Heart right ventricle (tissue), 16 donors: ENCODE results near the gene CIT. TPM values are rescaled to one million over a fixed set of nuclear protein-coding genes. Genes with fewer than 3 reads are reported as not detected.
"Not testable (repeated sequence)": the region's sequence is repeated elsewhere in the genome, so short reads cannot be mapped to it uniquely, and the experiment has no call there.

Experiments used
- ATAC-seq, 8 donors: fragments of 200-7000 bp; cut with Tn5 transposase; one replicate each; pipeline ENCODE4 v1.9.1; 2020; ENCODE audit warnings: mild to moderate bottlenecking in 8 of 8, moderate library complexity in 8 of 8, moderate number of reproducible peaks in 1 of 8
- DNase-seq, 2 donors: peaks; one replicate each; pipeline ENCODE4 v3.0.0-alpha.2; 2020
- H3K27ac ChIP-seq, 10 donors: fragments of 200-600 bp; sonication (generic) in 2 of 10; one replicate each; pipeline versions ENCODE4 v1.5.0 to v1.8.0; 2020 to 2022; ENCODE audit warnings: mild to moderate bottlenecking in 3 of 10
- H3K27me3 ChIP-seq, 7 donors: fragments of 200-600 bp; one replicate each; pipeline ENCODE4 v1.8.0; 2021 to 2022; ENCODE audit warnings: mild to moderate bottlenecking in 2 of 7
- H3K36me3 ChIP-seq, 9 donors: fragments of 200-600 bp; sonication (generic) in 1 of 9; one replicate each; pipeline versions ENCODE4 v1.5.0 to v1.8.0; 2020 to 2022; ENCODE audit warnings: mild to moderate bottlenecking in 2 of 9
- H3K4me1 ChIP-seq, 9 donors: fragments of 200-600 bp; sonication (generic) in 1 of 9; one replicate each; pipeline versions ENCODE4 v1.5.0 to v1.8.0; 2020 to 2022; ENCODE audit warnings: mild to moderate bottlenecking in 4 of 9
- H3K4me3 ChIP-seq, 10 donors: fragments of 200-600 bp; sonication (generic) in 2 of 10; one replicate each; pipeline versions ENCODE4 v1.5.0 to v1.8.0; 2020 to 2022; ENCODE audit warnings: mild to moderate bottlenecking in 7 of 10, moderate library complexity in 2 of 10
- H3K9me3 ChIP-seq, 11 donors: fragments of 200-600 bp in 10 of 11; sonication (generic) in 2 of 11; one replicate each; pipeline versions ENCODE4 v1.5.0 to v1.8.0; 2013 to 2022; ENCODE audit warnings: mild to moderate bottlenecking in 2 of 11, control low read depth in 1 of 11, moderate library complexity in 1 of 11
- WGBS, 2 donors: extraction: QIAGEN DNeasy Blood & Tissue Kit; methylation state at CpG; one replicate each; pipeline ENCODE4 v1.1.7; 2013; ENCODE audit warnings: inconsistent platforms in 1 of 2; 5-methylcytosine and 5-hydroxymethylcytosine counted together
- intact Hi-C, 10 donors: fragments of 100-400 bp; cut with DNase I; formaldehyde crosslinking; loops; one replicate each; pipeline versions ENCODE4 v1.11.1 to v1.14.2; 2022
- polyA plus RNA-seq, 2 donors: library from polyadenylated mRNA; stranded (reverse); fragments of 200-250 nt; gene quantifications; one replicate each; pipeline ENCODE4 v1.2.3, GENCODE V29; 2013
- total RNA-seq, 10 donors: library from RNA; stranded (reverse); fragmentation: NEBNext Ultra II Directional in 3 of 10; extraction: Animal tissue kit (Norgen Biotek cat#: 25700) in 3 of 10; gene quantifications; one replicate each; pipeline versions ENCODE4 v1.2.1 to v1.2.4, GENCODE V29; 2021 to 2023
- TF ChIP-seq, protein P1 (sequence below), 9 donors: fragments of 200-600 bp; sonication (generic) in 2 of 9; IDR thresholded peaks; one replicate each; pipeline versions ENCODE4 v1.5.0 to v1.8.0; 2021 to 2022; ENCODE audit warnings: antibody characterized with exemption in 9 of 9, mild to moderate bottlenecking in 5 of 9, moderate library complexity in 1 of 9
- donor health status: Arrhythmogenic right ventricular cardiomyopathy.
- donor health status: ischemic (EF 13 %, LVEDD 7.1; RV severe dilation, severe dysfunction).
- donor health status: healthy with polysubstance abuse.
- donor health status: DM: no; HTN: yes; CAD: no.
- donor health status: DM: no; HTN: no; CAD: no.
- donor health status: ischemic (EF 25% LVEDD 6.9; RV normal size, moderate dysfunction).
- donor health status: ischemic (EF 25% LVEDD 5.7; RV mildly dilated, moderate dysfunction).
- donor health status: healthy.
- donor health status: DM: yes; HTN: yes; CAD: no.
- donor health status: Ischemic cardiomyopathy.
- donor health status: ischemic (EF 35%, LVEDD 5.7; RV mildly dilated, moderate dysfunction).
- donor health status: nonischemic (EF 11% LVEDD 7.7; RV severe dilation, severe dysfunction).
- donor health status: DM: yes; HTN: yes; CAD: no.
- donor health status: PGD.
- donor health status: ischemic (EF 29% LVEDD 5.4; RV normal size, mild dysfunction).
- donor health status: nonischemic (EF 23%, LVEDD 6.1; RV moderate dilation, normal function).

The CIT gene
- total and polyA plus RNA-seq, 12 donors = 0.20 to 7.0 (median 0.92) TPM

DNA sequence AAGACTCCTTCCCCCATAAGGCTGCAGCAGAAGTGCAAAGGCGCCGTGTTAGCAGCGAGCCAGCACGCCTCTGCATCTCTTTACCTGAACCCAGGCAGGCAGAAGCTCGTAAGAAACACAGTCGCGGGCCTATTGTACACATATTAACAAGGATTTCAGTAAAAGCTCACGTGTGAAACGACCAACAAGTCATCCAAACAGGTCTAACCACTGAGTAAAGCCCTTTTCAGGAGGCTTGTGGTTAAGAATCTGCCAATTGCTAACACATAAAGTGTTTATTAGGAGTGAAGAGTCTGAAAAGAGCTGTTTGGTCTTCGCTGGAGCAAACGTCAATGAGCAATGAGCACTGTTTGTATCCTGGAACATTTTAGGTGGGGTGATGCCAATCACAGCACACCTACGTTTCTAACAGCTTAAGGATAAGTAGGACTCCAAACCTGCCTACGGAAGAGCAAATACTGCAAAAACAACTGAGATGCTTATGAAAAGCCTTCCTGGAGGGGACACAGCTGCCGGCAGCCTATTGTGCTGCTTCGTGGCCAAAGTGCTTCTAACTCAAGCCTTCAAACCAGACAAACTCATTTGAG, 166.1 kb downstream of the CIT start:
- Histone ChIP-seq H3K4me1 (peaks cover 0 to 3% (median 0%) of the 10 kb centered on the region in 9 donors), H3K9me3 (peaks cover 0 to 9% (median 0%) of the 10 kb centered on the region in 11 donors), H3K27me3 (no peaks in the 10 kb centered on the region), H3K36me3 (peaks cover 0 to 76% (median 0%) of the 10 kb centered on the region in 9 donors), H3K27ac (no peak overlapping the region), H3K4me3 (no peak overlapping the region)
- WGBS, 2 donors = 96 to 97% methylated on average over 15 of the region's 15 CpGs
- intact Hi-C loops = loop anchor here in 1 of 10 donors (10.0 kb wide), 1 partner anchor 54 kb away; no protein-coding TSS in a partner anchor
- TF ChIP-seq, protein P1, sequence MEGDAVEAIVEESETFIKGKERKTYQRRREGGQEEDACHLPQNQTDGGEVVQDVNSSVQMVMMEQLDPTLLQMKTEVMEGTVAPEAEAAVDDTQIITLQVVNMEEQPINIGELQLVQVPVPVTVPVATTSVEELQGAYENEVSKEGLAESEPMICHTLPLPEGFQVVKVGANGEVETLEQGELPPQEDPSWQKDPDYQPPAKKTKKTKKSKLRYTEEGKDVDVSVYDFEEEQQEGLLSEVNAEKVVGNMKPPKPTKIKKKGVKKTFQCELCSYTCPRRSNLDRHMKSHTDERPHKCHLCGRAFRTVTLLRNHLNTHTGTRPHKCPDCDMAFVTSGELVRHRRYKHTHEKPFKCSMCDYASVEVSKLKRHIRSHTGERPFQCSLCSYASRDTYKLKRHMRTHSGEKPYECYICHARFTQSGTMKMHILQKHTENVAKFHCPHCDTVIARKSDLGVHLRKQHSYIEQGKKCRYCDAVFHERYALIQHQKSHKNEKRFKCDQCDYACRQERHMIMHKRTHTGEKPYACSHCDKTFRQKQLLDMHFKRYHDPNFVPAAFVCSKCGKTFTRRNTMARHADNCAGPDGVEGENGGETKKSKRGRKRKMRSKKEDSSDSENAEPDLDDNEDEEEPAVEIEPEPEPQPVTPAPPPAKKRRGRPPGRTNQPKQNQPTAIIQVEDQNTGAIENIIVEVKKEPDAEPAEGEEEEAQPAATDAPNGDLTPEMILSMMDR (IDR thresholded peaks at IDR 0.05) = no peak
- ATAC-seq (no peak), DNase-seq (no peak)

DNA sequence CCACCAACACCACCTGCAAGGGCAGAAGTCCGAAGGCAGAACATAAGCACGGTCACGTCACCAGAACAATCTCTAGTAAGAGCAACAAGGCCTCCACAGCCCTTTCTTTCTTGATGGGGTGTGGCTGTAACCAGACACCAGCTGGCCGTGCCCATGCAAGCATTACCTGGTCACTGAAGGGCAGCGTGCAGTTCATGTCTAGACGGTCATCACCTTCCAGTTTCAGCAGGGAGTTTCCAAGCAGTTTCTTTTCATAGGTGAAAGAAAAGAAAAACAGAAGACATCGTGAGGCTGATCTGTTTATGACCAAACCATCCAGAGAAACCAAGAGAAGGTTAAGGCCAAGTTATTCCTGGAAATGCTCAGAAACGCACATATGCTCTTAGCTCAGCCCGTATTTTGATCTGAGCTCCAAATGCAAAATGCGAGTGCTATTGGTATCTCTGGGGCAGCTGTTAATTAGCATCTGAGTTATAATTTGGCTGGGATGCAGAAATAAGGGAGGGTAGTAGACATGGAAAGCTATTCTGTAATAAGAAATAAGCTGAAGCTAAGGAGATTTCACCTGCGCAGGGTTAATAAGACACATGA, 166.7 kb downstream of the CIT start:
- no peaks in the 10 kb centered on the region for H3K4me1 ChIP-seq
- intact Hi-C loops = loop anchor here in 1 of 10 donors (10.0 kb wide), 1 partner anchor 54 kb away; no protein-coding TSS in a partner anchor
- peaks cover 0 to 9% (median 0%) of the 10 kb centered on the region in 11 donors for H3K9me3 ChIP-seq
- TF ChIP-seq, protein P1 (IDR thresholded peaks at IDR 0.05) = no peak
- H3K27me3 ChIP-seq = no peaks in the 10 kb centered on the region
- WGBS, 2 donors = 94% methylated on average over 11 of the region's 11 CpGs
- no peak overlapping the region for H3K4me3 ChIP-seq
- H3K27ac ChIP-seq = no peak overlapping the region
- DNase-seq (no peak), ATAC-seq (no peak)
- H3K36me3 ChIP-seq = peaks cover 0 to 76% (median 0%) of the 10 kb centered on the region in 9 donors

DNA sequence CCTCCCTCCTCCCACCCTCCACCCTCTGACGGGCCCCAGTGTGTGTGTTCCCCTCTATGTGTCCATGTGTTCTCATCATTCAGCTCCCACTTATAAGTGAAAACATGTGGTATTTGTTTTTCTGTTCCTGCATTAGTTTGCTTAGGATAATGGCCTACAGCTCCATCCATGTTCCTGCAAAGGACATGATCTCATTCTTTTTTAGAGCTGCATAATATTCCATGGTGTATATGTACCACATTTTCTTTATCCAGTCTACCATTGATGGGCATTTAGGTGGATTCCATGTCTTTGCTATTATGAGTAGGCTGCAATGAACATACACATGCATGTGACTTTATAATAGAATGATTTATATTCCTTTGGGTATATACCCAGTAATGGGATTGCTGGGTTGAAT, 170.7 kb downstream of the CIT start:
- peaks cover 0 to 46% (median 0%) of the 10 kb centered on the region in 9 donors for H3K36me3 ChIP-seq
- H3K4me3 ChIP-seq, ATAC-seq, DNase-seq, H3K27me3 ChIP-seq, intact Hi-C loops, H3K9me3 ChIP-seq, H3K27ac ChIP-seq: not testable (repeated sequence)
- H3K4me1 ChIP-seq = peaks cover 0 to 15% (median 8%) of the 10 kb centered on the region in 9 donors
- WGBS, 2 donors = 90 to 98% methylated on average over 1 of the region's 1 CpG

DNA sequence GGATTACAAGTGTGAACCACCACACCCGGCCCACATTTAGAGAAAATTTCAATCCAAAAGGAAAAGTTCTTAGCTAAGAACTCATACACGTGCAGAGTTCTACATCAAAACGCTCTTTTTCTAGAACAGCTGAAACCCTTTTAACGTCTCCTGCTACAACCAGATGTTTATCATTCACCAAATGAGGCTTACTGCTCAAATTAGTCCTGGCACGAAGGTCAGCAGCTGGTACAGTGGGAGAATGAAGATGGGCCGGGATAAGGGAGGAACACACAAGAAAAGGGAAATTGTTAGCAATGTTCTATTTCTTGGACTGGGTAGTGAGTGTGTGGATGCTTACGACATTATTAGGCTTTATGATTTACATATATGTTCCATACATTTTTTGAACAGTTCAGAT, 171.9 kb downstream of the CIT start:
- Histone ChIP-seq H3K36me3 (peaks cover 0 to 37% (median 0%) of the 10 kb centered on the region in 9 donors), H3K4me1 (peaks cover 0 to 15% (median 8%) of the 10 kb centered on the region in 9 donors), H3K4me3 (no peak overlapping the region), H3K27ac (peak overlapping the region in 3 of 10 donors; percentile 67 to 72 (median 68)), H3K9me3 (no peaks in the 10 kb centered on the region), H3K27me3 (no peaks in the 10 kb centered on the region)
- TF ChIP-seq, protein P1 (IDR thresholded peaks at IDR 0.05) = no peak
- intact Hi-C loops = no loop called here
- WGBS, 2 donors = 94 to 97% methylated on average over 7 of the region's 7 CpGs
- DNase-seq (no peak), ATAC-seq (no peak)
